SKM-1 treated with dmso at 0.1 percent for 144 hours (cell line): Measurements from ENCODE around the gene CEP131.

Experiments used
- DNase-seq: peaks from one replicate; lab custom pipeline; 2025; ENCODE audit not compliant: unreplicated experiment; lab: John Stamatoyannopoulos, UW

Gene CEP131

GRCh38 chr17:81251709-81252301, 29.0 kb upstream of the CEP131 start:
- DNase-seq: no peak

- no peak for DNase-seq
Observed at GRCh38 chr17:81251094-81251708, 28.4 kb upstream of the CEP131 start.

- DNase-seq: no peak
Observed at GRCh38 chr17:81250286-81251093, 27.7 kb upstream of the CEP131 start.

- DNase-seq: no peak
Observed at GRCh38 chr17:81249223-81250040, 26.7 kb upstream of the CEP131 start.

GRCh38 chr17:81248649-81249048, 25.9 kb upstream of the CEP131 start:
- no peak for DNase-seq

GRCh38 chr17:81247339-81247990, 24.7 kb upstream of the CEP131 start:
- DNase-seq: no peak

- DNase-seq: no peak
Observed at GRCh38 chr17:81246679-81247338, 24.0 kb upstream of the CEP131 start.

- DNase-seq: no peak
Observed at GRCh38 chr17:81246343-81246670, 23.5 kb upstream of the CEP131 start.

GRCh38 chr17:81245665-81246342, 23.0 kb upstream of the CEP131 start:
- DNase-seq: no peak

- DNase-seq: no peak
Observed at GRCh38 chr17:81245024-81245664, 22.4 kb upstream of the CEP131 start.

GRCh38 chr17:81244358-81245023, 21.7 kb upstream of the CEP131 start:
- DNase-seq: no peak

- no peak for DNase-seq
Observed at GRCh38 chr17:81243333-81243664, 20.5 kb upstream of the CEP131 start.

GRCh38 chr17:81242421-81243332, 19.9 kb upstream of the CEP131 start:
- DNase-seq: no peak

- peak; percentile 28 for DNase-seq
Observed at GRCh38 chr17:81241648-81242420, 19.1 kb upstream of the CEP131 start.

- no peak for DNase-seq
Observed at GRCh38 chr17:81241203-81241602, 18.4 kb upstream of the CEP131 start.

- no peak for DNase-seq
Observed at GRCh38 chr17:81240761-81241160, 18.0 kb upstream of the CEP131 start.
